Parathyroid adenoma (tissue), 2 donors: Measurements from ENCODE around the gene DLG2.

Experiments used
- H2AFZ ChIP-seq: fragments of 300-600 bp; sonication (generic); one replicate; pipeline ENCODE4 v1.7.0; 2017; ENCODE audit warnings: antibody characterized with exemption, mild to moderate bottlenecking
- H3K27ac ChIP-seq: fragments of 300-600 bp; sonication (generic); one replicate; pipeline ENCODE4 v1.7.0; 2017
- H3K27me3 ChIP-seq: fragments of 300-600 bp; sonication (generic); one replicate; pipeline ENCODE4 v1.7.0; 2017; ENCODE audit warnings: low read length; ENCODE audit not compliant: control insufficient read depth, insufficient read depth
- H3K36me3 ChIP-seq: fragments of 300-600 bp; sonication (generic); one replicate; pipeline ENCODE4 v1.7.0; 2017; ENCODE audit warnings: low read length; ENCODE audit not compliant: control insufficient read depth, insufficient read depth
- H3K4me1 ChIP-seq: fragments of 300-600 bp; sonication (generic); one replicate; pipeline ENCODE4 v1.7.0; 2017; ENCODE audit warnings: control low read depth
- H3K4me2 ChIP-seq: fragments of 300-600 bp; sonication (generic); one replicate; pipeline ENCODE4 v1.7.0; 2017; ENCODE audit warnings: low read length
- H3K4me3 ChIP-seq: fragments of 300-600 bp; sonication (generic); one replicate; pipeline ENCODE4 v1.7.0; 2017; ENCODE audit warnings: low read depth, low read length
- H3K79me2 ChIP-seq: fragments of 300-600 bp; sonication (generic); one replicate; pipeline ENCODE4 v1.7.0; 2017; ENCODE audit warnings: control low read depth
- H3K9ac ChIP-seq: fragments of 300-600 bp; sonication (generic); one replicate; pipeline ENCODE4 v1.7.0; 2017; ENCODE audit warnings: mild to moderate bottlenecking
- H3K9me3 ChIP-seq: fragments of 300-600 bp; sonication (generic); one replicate; pipeline ENCODE4 v1.7.0; 2017; ENCODE audit warnings: low read length; ENCODE audit not compliant: control insufficient read depth
- TF ChIP-seq, protein P1 (sequence below): fragments of 300-600 bp; sonication (generic); IDR thresholded peaks from one replicate; pipeline ENCODE4 v1.7.0; 2017; ENCODE audit warnings: antibody characterized with exemption, mild to moderate bottlenecking
- donor health status: primary hyperparathyroidism.

The DLG2 gene

DNA sequence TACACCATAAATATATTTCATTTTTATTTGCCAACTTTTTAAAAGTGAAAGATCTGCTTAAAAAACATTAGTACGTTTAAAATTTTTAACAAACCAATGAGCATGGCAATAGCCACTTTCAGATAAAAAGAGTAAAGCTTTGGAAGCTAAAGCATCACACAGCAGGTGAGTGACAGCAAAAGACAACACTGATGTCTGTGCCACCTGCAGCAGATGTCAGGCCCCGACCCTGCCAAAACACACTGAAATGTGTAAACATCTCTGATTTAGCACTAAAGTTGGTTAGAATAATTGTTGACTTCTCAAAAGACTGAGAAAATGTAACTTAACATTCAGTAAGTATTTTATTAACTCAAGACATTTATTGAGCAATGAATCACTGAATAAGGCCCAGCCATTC is 232.9 kb downstream of the DLG2 start:
- H2AFZ ChIP-seq: no peak overlapping the region
- no peak overlapping the region for H3K4me2 ChIP-seq
- no peaks in the 10 kb centered on the region for H3K27me3 ChIP-seq
- no peaks in the 10 kb centered on the region for H3K79me2 ChIP-seq
- no peaks in the 10 kb centered on the region for H3K9me3 ChIP-seq
- no peak overlapping the region for H3K4me3 ChIP-seq
- no peak overlapping the region for H3K9ac ChIP-seq
- H3K4me1 ChIP-seq: no peaks in the 10 kb centered on the region
- TF ChIP-seq, protein P1, sequence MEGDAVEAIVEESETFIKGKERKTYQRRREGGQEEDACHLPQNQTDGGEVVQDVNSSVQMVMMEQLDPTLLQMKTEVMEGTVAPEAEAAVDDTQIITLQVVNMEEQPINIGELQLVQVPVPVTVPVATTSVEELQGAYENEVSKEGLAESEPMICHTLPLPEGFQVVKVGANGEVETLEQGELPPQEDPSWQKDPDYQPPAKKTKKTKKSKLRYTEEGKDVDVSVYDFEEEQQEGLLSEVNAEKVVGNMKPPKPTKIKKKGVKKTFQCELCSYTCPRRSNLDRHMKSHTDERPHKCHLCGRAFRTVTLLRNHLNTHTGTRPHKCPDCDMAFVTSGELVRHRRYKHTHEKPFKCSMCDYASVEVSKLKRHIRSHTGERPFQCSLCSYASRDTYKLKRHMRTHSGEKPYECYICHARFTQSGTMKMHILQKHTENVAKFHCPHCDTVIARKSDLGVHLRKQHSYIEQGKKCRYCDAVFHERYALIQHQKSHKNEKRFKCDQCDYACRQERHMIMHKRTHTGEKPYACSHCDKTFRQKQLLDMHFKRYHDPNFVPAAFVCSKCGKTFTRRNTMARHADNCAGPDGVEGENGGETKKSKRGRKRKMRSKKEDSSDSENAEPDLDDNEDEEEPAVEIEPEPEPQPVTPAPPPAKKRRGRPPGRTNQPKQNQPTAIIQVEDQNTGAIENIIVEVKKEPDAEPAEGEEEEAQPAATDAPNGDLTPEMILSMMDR: no peak
- no peak overlapping the region for H3K27ac ChIP-seq
- H3K36me3 ChIP-seq: no peaks in the 10 kb centered on the region

DNA sequence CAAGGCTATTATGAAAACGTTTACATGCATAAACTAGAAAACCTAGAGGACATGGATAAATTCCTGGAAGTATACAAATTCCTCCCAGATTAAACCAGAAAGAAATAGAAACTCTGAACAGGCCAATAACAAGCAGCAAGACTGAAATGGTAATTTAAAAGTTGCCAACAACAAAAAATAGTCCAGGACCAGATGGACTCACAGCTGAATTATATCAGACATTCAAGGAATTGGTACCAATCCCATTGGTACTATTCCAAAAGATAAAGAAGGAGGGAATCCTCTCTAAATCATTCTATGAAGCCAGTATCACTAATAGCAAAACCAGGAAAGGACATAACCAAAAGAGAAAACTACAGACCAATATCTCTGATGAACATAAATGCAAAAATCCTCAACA is 236.0 kb downstream of the DLG2 start:
- H3K9me3 ChIP-seq: no peaks in the 10 kb centered on the region
- no peaks in the 10 kb centered on the region for H3K27me3 ChIP-seq
- H3K4me3 ChIP-seq: no peak overlapping the region
- H3K79me2 ChIP-seq: no peaks in the 10 kb centered on the region
- no peak overlapping the region for H3K9ac ChIP-seq
- TF ChIP-seq, protein P1: no peak
- H3K4me1 ChIP-seq: no peaks in the 10 kb centered on the region
- H2AFZ ChIP-seq: no peak overlapping the region
- H3K27ac ChIP-seq: no peak overlapping the region
- H3K36me3 ChIP-seq: no peaks in the 10 kb centered on the region
- no peak overlapping the region for H3K4me2 ChIP-seq

- no peaks in the 10 kb centered on the region for H3K9me3 ChIP-seq
- H3K27me3 ChIP-seq: no peaks in the 10 kb centered on the region
- no peak overlapping the region for H3K9ac ChIP-seq
- H3K4me3 ChIP-seq: no peak overlapping the region
- TF ChIP-seq, protein P1: no peak
- no peak overlapping the region for H2AFZ ChIP-seq
- H3K79me2 ChIP-seq: no peaks in the 10 kb centered on the region
- H3K4me1 ChIP-seq: no peaks in the 10 kb centered on the region
- H3K4me2 ChIP-seq: no peak overlapping the region
- no peaks in the 10 kb centered on the region for H3K36me3 ChIP-seq
- H3K27ac ChIP-seq: no peak overlapping the region
Measured at GRCh38 chr11:85385547-85385946, 241.6 kb downstream of the DLG2 start.

DNA sequence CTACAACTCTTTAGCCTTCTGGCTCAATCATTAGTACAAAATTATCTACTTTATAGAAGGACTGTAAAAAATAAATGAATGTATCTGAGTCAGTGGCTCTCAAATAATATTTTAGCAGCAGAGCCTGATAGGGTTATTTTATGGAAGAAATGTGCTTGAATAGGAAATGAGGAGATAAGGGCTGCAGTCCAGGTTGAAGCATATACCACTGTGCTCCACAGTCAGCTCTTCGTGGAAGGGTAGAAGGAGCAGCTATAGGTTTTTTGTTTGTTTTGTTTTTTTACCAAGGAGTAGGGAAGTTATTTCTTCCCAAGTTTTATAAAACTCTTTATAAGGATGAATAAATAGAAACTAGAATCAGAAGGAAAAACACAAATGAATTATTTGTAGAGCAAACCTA is 242.0 kb downstream of the DLG2 start:
- H3K9me3 ChIP-seq: no peaks in the 10 kb centered on the region
- H2AFZ ChIP-seq: no peak overlapping the region
- H3K4me3 ChIP-seq: no peak overlapping the region
- H3K4me1 ChIP-seq: no peaks in the 10 kb centered on the region
- TF ChIP-seq, protein P1: no peak
- H3K27ac ChIP-seq: no peak overlapping the region
- no peaks in the 10 kb centered on the region for H3K79me2 ChIP-seq
- H3K4me2 ChIP-seq: no peak overlapping the region
- H3K36me3 ChIP-seq: no peaks in the 10 kb centered on the region
- no peak overlapping the region for H3K9ac ChIP-seq
- H3K27me3 ChIP-seq: no peaks in the 10 kb centered on the region

DNA sequence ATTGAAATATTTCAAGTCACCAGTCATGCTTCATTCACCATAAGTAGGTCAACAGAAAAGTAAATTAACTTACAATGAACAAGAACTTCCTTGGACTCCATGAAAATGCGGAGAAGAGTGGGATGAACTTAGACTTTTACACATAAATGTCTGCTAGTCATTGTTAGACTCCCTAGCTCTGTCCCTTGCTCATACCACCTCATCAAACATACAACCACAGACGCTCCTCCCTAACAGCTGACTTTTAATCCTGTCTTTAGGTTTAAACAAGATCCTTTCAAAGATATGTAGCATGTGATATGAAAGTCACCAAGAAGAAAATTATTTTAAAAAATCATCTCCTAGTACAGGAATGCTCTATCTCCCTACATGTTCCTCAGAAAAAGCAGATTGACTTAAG is 248.1 kb downstream of the DLG2 start:
- no peak overlapping the region for H3K4me2 ChIP-seq
- H3K27ac ChIP-seq: no peak overlapping the region
- H3K9ac ChIP-seq: no peak overlapping the region
- H3K9me3 ChIP-seq: no peaks in the 10 kb centered on the region
- no peaks in the 10 kb centered on the region for H3K4me1 ChIP-seq
- TF ChIP-seq, protein P1: no peak
- no peak overlapping the region for H3K4me3 ChIP-seq
- H2AFZ ChIP-seq: no peak overlapping the region
- H3K79me2 ChIP-seq: no peaks in the 10 kb centered on the region
- H3K36me3 ChIP-seq: no peaks in the 10 kb centered on the region
- no peaks in the 10 kb centered on the region for H3K27me3 ChIP-seq
